H1 (cell line): ENCODE results near the gene OR10AD1. TPM values are rescaled to one million over a fixed set of nuclear protein-coding genes. Genes with fewer than 3 reads are reported as not detected.

ENCODE experiments used
- CREB1 ChIP-seq: IDR thresholded peaks from 2 replicates; pipeline ENCODE4 v1.6.1; 2012; ENCODE audit warnings: inconsistent platforms
- CTBP2 ChIP-seq: IDR thresholded peaks from 2 replicates; pipeline ENCODE4 v1.7.0; 2011; ENCODE audit warnings: borderline replicate concordance, mild to moderate bottlenecking, moderate library complexity, mixed read lengths, low read length; ENCODE audit not compliant: insufficient read depth, insufficient read length
- EZH2 ChIP-seq: fragments of 200-600 bp; sonication (generic); IDR thresholded peaks from 2 replicates; pipeline ENCODE4 v1.7.1; 2012; ENCODE audit warnings: low read depth, mild to moderate bottlenecking, moderate library complexity, low read length, inconsistent platforms; ENCODE audit not compliant: severe bottlenecking
- polyA plus RNA-seq, 7 experiments: library from polyadenylated mRNA; depleted of rRNA in 3 of 7; stranded (reverse) in 5 of 7; unstranded in 2 of 7; fragments of >200 nt in 5 of 7; fragments of 200-250 nt in 2 of 7; gene quantifications; 1 replicate in 5 of 7; 2 replicates in 1 of 7; 4 replicates in 1 of 7; pipeline versions ENCODE4 v1.2.1 to v1.2.3, GENCODE V29; 2011 to 2013; ENCODE audit warnings: missing spikeins in 2 of 7, mixed read lengths in 2 of 7
- total RNA-seq: library from RNA; stranded (reverse); fragmentation: NEBNext Ultra II Directional; extraction: Animal tissue kit (Norgen Biotek cat#: 25700); gene quantifications from 2 replicates; pipeline ENCODE4 v1.2.1, GENCODE V29; 2021

OR10AD1 gene
- total and polyA plus RNA-seq, 2 of the 8 experiments (the other 6 are each of a cell fraction or from before 2014, with no cell fraction given): not detected

DNA sequence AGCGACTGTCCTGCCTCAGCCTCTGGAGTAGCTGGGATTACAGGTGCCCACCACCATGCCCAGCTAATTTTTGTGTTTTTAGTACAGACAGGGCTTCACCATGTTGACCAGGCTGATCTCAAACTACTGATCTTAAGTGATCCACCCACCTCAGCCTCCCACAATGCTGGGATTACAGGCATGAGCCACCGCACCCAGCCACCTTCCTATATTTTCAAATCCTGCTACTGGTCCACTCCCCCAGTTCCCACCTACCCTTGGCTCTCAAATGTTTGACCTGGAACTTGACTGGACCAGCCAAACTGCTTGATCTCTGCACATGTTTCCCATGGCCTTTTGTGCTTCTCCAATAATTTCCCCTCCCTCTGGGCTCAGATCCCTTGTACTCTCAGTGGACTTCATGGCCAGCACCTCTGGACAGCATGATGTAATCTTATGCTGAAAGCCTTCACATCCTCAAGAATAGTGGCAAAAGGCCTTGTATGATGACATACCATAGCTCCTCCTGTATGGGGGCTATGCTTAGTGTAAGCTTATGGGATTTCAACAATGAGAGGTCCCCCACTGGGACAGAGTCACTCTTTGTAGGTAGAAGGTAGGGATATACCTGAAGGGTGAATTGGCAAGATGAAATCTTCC, 22.1 kb downstream of the OR10AD1 start (continued):
- TF ChIP-seq CTBP2: no peak
- no peak for TF ChIP-seq EZH2
- TF ChIP-seq CREB1: no peak
